ENCODE measurements around the gene NTSR1.

DNA sequence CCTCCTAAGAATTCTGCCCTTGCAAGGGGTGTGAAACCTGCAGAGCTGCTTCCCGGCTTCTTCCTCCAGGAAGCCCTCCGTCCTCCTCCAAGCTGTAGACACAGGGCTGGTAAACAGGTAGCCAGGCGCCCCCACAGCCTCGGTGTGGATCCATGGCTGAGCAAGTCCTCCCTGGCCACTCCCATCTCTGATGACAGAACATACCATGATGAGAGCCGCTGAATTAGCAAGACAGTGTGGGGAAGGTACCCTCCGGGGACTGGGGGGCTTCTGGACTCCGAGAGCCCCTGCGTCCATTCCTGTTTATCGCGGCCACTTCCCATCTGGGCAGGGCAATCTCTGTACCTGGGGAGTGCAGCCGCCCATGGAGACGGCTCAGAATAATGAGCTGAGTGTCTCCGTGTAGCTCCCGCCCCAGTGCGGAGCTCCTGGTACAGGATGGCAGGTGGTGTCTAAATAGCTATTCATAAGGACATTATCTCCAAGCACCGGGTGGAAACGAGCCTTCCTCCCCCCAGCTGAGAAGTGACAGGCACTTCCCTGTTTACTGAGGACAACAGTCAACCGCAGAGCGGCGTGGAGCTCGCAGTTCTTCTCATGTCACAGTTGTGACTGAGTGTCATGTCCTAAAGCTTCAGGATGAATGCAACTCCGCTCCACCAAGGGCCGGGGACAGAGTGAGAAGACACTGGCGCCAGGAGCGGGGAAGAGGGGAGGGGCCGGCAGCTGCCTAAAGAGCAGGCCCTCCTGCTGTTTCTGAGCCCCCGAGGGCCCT, 22.7 kb upstream of the NTSR1 start:
- TF ChIP-seq POLR2A (IDR thresholded peaks at IDR 0.05) = no peak
- TF ChIP-seq, protein P1, sequence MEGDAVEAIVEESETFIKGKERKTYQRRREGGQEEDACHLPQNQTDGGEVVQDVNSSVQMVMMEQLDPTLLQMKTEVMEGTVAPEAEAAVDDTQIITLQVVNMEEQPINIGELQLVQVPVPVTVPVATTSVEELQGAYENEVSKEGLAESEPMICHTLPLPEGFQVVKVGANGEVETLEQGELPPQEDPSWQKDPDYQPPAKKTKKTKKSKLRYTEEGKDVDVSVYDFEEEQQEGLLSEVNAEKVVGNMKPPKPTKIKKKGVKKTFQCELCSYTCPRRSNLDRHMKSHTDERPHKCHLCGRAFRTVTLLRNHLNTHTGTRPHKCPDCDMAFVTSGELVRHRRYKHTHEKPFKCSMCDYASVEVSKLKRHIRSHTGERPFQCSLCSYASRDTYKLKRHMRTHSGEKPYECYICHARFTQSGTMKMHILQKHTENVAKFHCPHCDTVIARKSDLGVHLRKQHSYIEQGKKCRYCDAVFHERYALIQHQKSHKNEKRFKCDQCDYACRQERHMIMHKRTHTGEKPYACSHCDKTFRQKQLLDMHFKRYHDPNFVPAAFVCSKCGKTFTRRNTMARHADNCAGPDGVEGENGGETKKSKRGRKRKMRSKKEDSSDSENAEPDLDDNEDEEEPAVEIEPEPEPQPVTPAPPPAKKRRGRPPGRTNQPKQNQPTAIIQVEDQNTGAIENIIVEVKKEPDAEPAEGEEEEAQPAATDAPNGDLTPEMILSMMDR (IDR thresholded peaks at IDR 0.05) = no peak
